SK-N-SH (cell line): ENCODE measurements around the gene FSD2.

Source experiments
- EP300 ChIP-seq, 2 experiments: IDR thresholded peaks; 2 replicates each; pipeline versions ENCODE4 v1.4.0 to v1.6.1; 2012; ENCODE audit warnings: borderline replicate concordance in 1 of 2, low read depth in 1 of 2, low read length in 1 of 2
- NFIC ChIP-seq: IDR thresholded peaks from 2 replicates; pipeline ENCODE4 v1.4.0; 2012; ENCODE audit warnings: borderline replicate concordance
- POLR2AphosphoS5 ChIP-seq: IDR thresholded peaks from 2 replicates; pipeline ENCODE4 v1.6.1; 2012; ENCODE audit warnings: low read depth, low read length
- SIN3A ChIP-seq: IDR thresholded peaks from 2 replicates; pipeline ENCODE4 v1.6.1; 2012; ENCODE audit warnings: low read depth, mild to moderate bottlenecking, low read length, moderate library complexity, borderline replicate concordance
- TAF1 ChIP-seq: IDR thresholded peaks from 2 replicates; pipeline ENCODE4 v1.6.1; 2012; ENCODE audit warnings: low read depth, mild to moderate bottlenecking, low read length, moderate library complexity, borderline replicate concordance
- YY1 ChIP-seq: IDR thresholded peaks from 2 replicates; pipeline ENCODE4 v1.4.0; 2012; ENCODE audit warnings: low read depth, mild to moderate bottlenecking
- TF ChIP-seq, protein P1 (sequence below): fragments of 200-600 bp; sonication (generic); IDR thresholded peaks from 2 replicates; pipeline ENCODE4 v1.6.1; 2017; ENCODE audit warnings: antibody characterized with exemption, mild to moderate bottlenecking, moderate library complexity
- TF ChIP-seq, protein P2 (sequence below): IDR thresholded peaks from 2 replicates; pipeline ENCODE4 v1.4.0; 2012; ENCODE audit warnings: low read depth, borderline replicate concordance

- TF ChIP-seq POLR2AphosphoS5 (peak; percentile 98), SIN3A (peak; percentile 55; the same call in 1 of the 2 replicates), NFIC (no peak), YY1 (peak; percentile 58; the same call in 1 of the 2 replicates), EP300 (IDR thresholded peaks at IDR 0.05; ENCODE audit: borderline replicate concordance in 1 of 2, low read depth in 1 of 2, low read length in 1 of 2) (peak in 1 of 2 experiments; percentile 80; a peak in 2 of 4 replicates), TAF1 (peak; percentile 88)
- TF ChIP-seq, protein P1, sequence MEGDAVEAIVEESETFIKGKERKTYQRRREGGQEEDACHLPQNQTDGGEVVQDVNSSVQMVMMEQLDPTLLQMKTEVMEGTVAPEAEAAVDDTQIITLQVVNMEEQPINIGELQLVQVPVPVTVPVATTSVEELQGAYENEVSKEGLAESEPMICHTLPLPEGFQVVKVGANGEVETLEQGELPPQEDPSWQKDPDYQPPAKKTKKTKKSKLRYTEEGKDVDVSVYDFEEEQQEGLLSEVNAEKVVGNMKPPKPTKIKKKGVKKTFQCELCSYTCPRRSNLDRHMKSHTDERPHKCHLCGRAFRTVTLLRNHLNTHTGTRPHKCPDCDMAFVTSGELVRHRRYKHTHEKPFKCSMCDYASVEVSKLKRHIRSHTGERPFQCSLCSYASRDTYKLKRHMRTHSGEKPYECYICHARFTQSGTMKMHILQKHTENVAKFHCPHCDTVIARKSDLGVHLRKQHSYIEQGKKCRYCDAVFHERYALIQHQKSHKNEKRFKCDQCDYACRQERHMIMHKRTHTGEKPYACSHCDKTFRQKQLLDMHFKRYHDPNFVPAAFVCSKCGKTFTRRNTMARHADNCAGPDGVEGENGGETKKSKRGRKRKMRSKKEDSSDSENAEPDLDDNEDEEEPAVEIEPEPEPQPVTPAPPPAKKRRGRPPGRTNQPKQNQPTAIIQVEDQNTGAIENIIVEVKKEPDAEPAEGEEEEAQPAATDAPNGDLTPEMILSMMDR = no peak
- TF ChIP-seq, protein P2, sequence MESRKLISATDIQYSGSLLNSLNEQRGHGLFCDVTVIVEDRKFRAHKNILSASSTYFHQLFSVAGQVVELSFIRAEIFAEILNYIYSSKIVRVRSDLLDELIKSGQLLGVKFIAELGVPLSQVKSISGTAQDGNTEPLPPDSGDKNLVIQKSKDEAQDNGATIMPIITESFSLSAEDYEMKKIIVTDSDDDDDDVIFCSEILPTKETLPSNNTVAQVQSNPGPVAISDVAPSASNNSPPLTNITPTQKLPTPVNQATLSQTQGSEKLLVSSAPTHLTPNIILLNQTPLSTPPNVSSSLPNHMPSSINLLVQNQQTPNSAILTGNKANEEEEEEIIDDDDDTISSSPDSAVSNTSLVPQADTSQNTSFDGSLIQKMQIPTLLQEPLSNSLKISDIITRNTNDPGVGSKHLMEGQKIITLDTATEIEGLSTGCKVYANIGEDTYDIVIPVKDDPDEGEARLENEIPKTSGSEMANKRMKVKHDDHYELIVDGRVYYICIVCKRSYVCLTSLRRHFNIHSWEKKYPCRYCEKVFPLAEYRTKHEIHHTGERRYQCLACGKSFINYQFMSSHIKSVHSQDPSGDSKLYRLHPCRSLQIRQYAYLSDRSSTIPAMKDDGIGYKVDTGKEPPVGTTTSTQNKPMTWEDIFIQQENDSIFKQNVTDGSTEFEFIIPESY = peak; percentile 65; the same call in 1 of the 2 replicates
Observed at GRCh38 chr15:82749951-82750830, 55.7 kb downstream of the FSD2 start.
